ENCODE data around the gene NEURL4.
A peak's percentile ranks its signal among the peaks of the same experiment; 100 is the strongest.

Gene NEURL4

GRCh38 chr17:7354262-7354843 is 25.2 kb upstream of the NEURL4 start:
- TF ChIP-seq CTCF (IDR thresholded peaks at IDR 0.05; ENCODE audit: extremely low read depth, missing control alignments): no peak
- DNase-seq (ENCODE audit: low spot score): peak; percentile 42

GRCh38 chr17:7352910-7353635 is 23.9 kb upstream of the NEURL4 start:
- no peak for TF ChIP-seq CTCF (IDR thresholded peaks at IDR 0.05; ENCODE audit: extremely low read depth, missing control alignments)
- DNase-seq (ENCODE audit: low spot score): no peak

GRCh38 chr17:7352503-7352889 is 23.4 kb upstream of the NEURL4 start:
- DNase-seq (ENCODE audit: low spot score): no peak
- TF ChIP-seq CTCF (IDR thresholded peaks at IDR 0.05; ENCODE audit: extremely low read depth, missing control alignments): no peak

- DNase-seq (ENCODE audit: low spot score): peak; percentile 96
- TF ChIP-seq CTCF (IDR thresholded peaks at IDR 0.05; ENCODE audit: extremely low read depth, missing control alignments): no peak
Observed at GRCh38 chr17:7351665-7352502, 22.7 kb upstream of the NEURL4 start, which contains the start of gene KCTD11. Gene KCTD11, plus strand, starts transcription at chr17:7352162.

GRCh38 chr17:7348478-7349242 is 19.5 kb upstream of the NEURL4 start:
- no peak for DNase-seq (ENCODE audit: low spot score)
- TF ChIP-seq CTCF (IDR thresholded peaks at IDR 0.05; ENCODE audit: extremely low read depth, missing control alignments): no peak

GRCh38 chr17:7347630-7348477 is 18.7 kb upstream of the NEURL4 start:
- no peak for DNase-seq (ENCODE audit: low spot score)

More at GRCh38 chr17:7347630-7348477, 18.7 kb upstream of the NEURL4 start:
- no peak for TF ChIP-seq CTCF (IDR thresholded peaks at IDR 0.05; ENCODE audit: extremely low read depth, missing control alignments)
